ENCODE data around the gene ZNF48. TPM values are rescaled to one million over a fixed set of nuclear protein-coding genes. Genes with fewer than 3 reads are reported as not detected.

ZNF48 gene
- total RNA-seq, 1 experiment from 2014 or later: 57.3 TPM

- Histone ChIP-seq H4K91ac (ENCODE audit: insufficient read length, low read depth, low read length) (no peak overlapping the region), H3K27ac (ENCODE audit: insufficient read length, low read depth, low read length) (no peak overlapping the region), H4K20me1 (ENCODE audit: control insufficient read depth, insufficient read depth, insufficient read length) (no peaks in the 10 kb centered on the region), H3K79me1 (ENCODE audit: insufficient read depth, low read depth, low read length, poor library complexity, severe bottlenecking) (peaks cover 8% of the 10 kb centered on the region), H3K4ac (ENCODE audit: low read depth, low read length) (no peak overlapping the region), H2AFZ (ENCODE audit: low read length) (no peak overlapping the region), H3K9ac (ENCODE audit: extremely low read depth, insufficient read length, low read length) (peak overlapping the region; percentile 7), H3K14ac (ENCODE audit: insufficient read depth, low read length) (no peak overlapping the region), H3K4me1 (ENCODE audit: insufficient read depth, low read length) (no peaks in the 10 kb centered on the region), H3K23ac (ENCODE audit: insufficient read length, low read depth, low read length) (no peak overlapping the region), H2BK15ac (ENCODE audit: low read depth, low read length) (no peak overlapping the region), H3K9me3 (ENCODE audit: control insufficient read depth, low read depth, low read length) (no peaks in the 10 kb centered on the region), H3T11ph (ENCODE audit: low read length) (no peak overlapping the region), H3K79me2 (ENCODE audit: insufficient read depth, low read length) (peaks cover 3% of the 10 kb centered on the region; the same call in 1 of the 2 replicates), H4K8ac (replicated peaks; ENCODE audit: insufficient read length, low read depth, low read length) (no peak overlapping the region), H3K56ac (ENCODE audit: insufficient read length, low read depth, low read length) (no peak overlapping the region), H2BK12ac (ENCODE audit: insufficient read length, low read depth, low read length) (no peak overlapping the region), H3K18ac (ENCODE audit: insufficient read length, low read depth, low read length) (no peak overlapping the region), H2AK5ac (ENCODE audit: insufficient read length, low read length) (no peak overlapping the region), H4K5ac (ENCODE audit: insufficient read length, low read depth, low read length) (no peak overlapping the region), H3K23me2 (ENCODE audit: insufficient read length, low read depth, low read length, poor library complexity, severe bottlenecking) (peaks cover 13% of the 10 kb centered on the region), H3K4me2 (ENCODE audit: insufficient read depth, insufficient read length, low read length) (peak overlapping the region; percentile 96), H2BK20ac (ENCODE audit: low read depth, low read length, poor library complexity, severe bottlenecking) (no peak overlapping the region), H2BK120ac (ENCODE audit: low read depth, low read length, poor library complexity, severe bottlenecking) (no peak overlapping the region), H2BK5ac (ENCODE audit: insufficient read length, low read length) (no peak overlapping the region), H3K27me3 (ENCODE audit: insufficient read depth, low read length) (no peaks in the 10 kb centered on the region)
- no CpG with 5 or more reads among the region's 23 CpGs for WGBS (ENCODE audit: extremely low coverage, insufficient read length, low lambda C conversion rate)
- Mint-ChIP-seq H3K9me3 (no peaks in the 10 kb centered on the region), H3K27me3 (ENCODE audit: low read depth) (no peaks in the 10 kb centered on the region; the same call in 1 of the 2 replicates), H3K4me1 (peaks cover 19 to 27% of the 10 kb centered on the region in 2 experiments), H3K36me3 (ENCODE audit: insufficient read depth in 1 of 3, low read depth in 3 of 3) (peaks cover 27 to 70% (median 63%) of the 10 kb centered on the region in 3 experiments; a peak in 6 of 7 replicates), H3K4me3 (peak overlapping the region; percentile 95 to 98), H3K27ac (no peak overlapping the region)
- DNase-seq: no peak
- TF ChIP-seq CTCF (conservative IDR thresholded peaks at IDR 0.05): no peak
Observed at GRCh38 chr16:30353438-30354129, 41.6 kb upstream of the ZNF48 start.
